Measurements from ENCODE around the gene NEK11. TPM values are rescaled to one million over a fixed set of nuclear protein-coding genes. Genes with fewer than 3 reads are reported as not detected.
A peak's percentile ranks its signal among the peaks of the same experiment; 100 is the strongest.

Gene NEK11
- total and polyA plus RNA-seq, 9 of the 15 experiments (the other 6 are each of a cell fraction or from before 2014, with no cell fraction given), result 0.28 to 1.5 (median 0.87) TPM

- TF ChIP-seq THRB (CRISPR knock-in tag; conservative IDR thresholded peaks at IDR 0.05) (no peak), ZNF121 (CRISPR knock-in tag; conservative IDR thresholded peaks at IDR 0.05) (no peak), MXD1 (CRISPR knock-in tag; IDR thresholded peaks at IDR 0.05; ENCODE audit: borderline replicate concordance, poor library complexity, severe bottlenecking) (no peak), POLR3G (IDR thresholded peaks at IDR 0.05; ENCODE audit: extremely low read depth, insufficient read length, insufficient replicate concordance) (no peak), PBX2 (CRISPR knock-in tag; IDR thresholded peaks at IDR 0.05; ENCODE audit: low read depth) (no peak), PBX2 (tag; conservative IDR thresholded peaks at IDR 0.05; ENCODE audit: low read depth) (no peak), CREB3L1 (IDR thresholded peaks at IDR 0.05; ENCODE audit: borderline replicate concordance, low read depth) (no peak), FOXA3 (CRISPR knock-in tag; conservative IDR thresholded peaks at IDR 0.05 in 1 of 2, IDR thresholded peaks at IDR 0.05 in 1 of 2) (no peak), TARDBP (IDR thresholded peaks at IDR 0.05) (no peak), DPF2 (IDR thresholded peaks at IDR 0.05) (no peak), PML (IDR thresholded peaks at IDR 0.05; ENCODE audit: low read length) (0 out of 2 replicates have a peak, but pooled peaks have one; percentile 18), ZNF431 (CRISPR knock-in tag; IDR thresholded peaks at IDR 0.05) (no peak), SMARCA4 (IDR thresholded peaks at IDR 0.05) (no peak), AFF1 (IDR thresholded peaks at IDR 0.05; ENCODE audit: low read depth in 1 of 2, partially characterized antibody in 2 of 2) (peak in 1 of 2 experiments; percentile 43), ZBTB2 (IDR thresholded peaks at IDR 0.05) (no peak)
Measured at GRCh38 chr3:131026321-131027151, at the start of gene NEK11, which contains the start of gene ASTE1 (continued).
